EH (cell line): Measurements from ENCODE around the gene ECM2.

ENCODE experiments used
- DNase-seq: peaks from one replicate; pipeline ENCODE4 v3.0.0-alpha.2; 2015; ENCODE audit warnings: low read depth

ECM2 gene

GRCh38 chr9:92467041-92467440 lies 68.7 kb downstream of the ECM2 start:
- no peak for DNase-seq

GRCh38 chr9:92463984-92464383 lies 71.8 kb downstream of the ECM2 start:
- peak; percentile 97 for DNase-seq

- peak; percentile 15 for DNase-seq
Observed at GRCh38 chr9:92463387-92463786, 72.4 kb downstream of the ECM2 start.

GRCh38 chr9:92457576-92457975 lies 78.2 kb downstream of the ECM2 start:
- no peak for DNase-seq

- no peak for DNase-seq
Observed at GRCh38 chr9:92455217-92455616, 80.6 kb downstream of the ECM2 start.

GRCh38 chr9:92446536-92446935 lies 89.3 kb downstream of the ECM2 start:
- DNase-seq = no peak
